ENCODE measurements around the gene SSTR3. TPM values are rescaled to one million over a fixed set of nuclear protein-coding genes. Genes with fewer than 3 reads are reported as not detected.

SSTR3 gene
- total RNA-seq, 1 donor from 2014 or later: 0.09 TPM

- Mint-ChIP-seq H3K27ac (ENCODE audit: unreplicated experiment) (no peak overlapping the region), H3K27me3 (ENCODE audit: low read depth) (peaks cover 60% of the 10 kb centered on the region), H3K36me3 (ENCODE audit: low read depth) (no peaks in the 10 kb centered on the region), H3K9me3 (no peaks in the 10 kb centered on the region), H3K4me3 (no peak overlapping the region), H3K4me1 (peaks cover 13% of the 10 kb centered on the region)
- DNase-seq (ENCODE audit: low read depth, low spot score): no peak
- no peak for TF ChIP-seq CTCF (conservative IDR thresholded peaks at IDR 0.05)
Measured at GRCh38 chr22:37258005-37258752, 45.9 kb upstream of the SSTR3 start.

- peaks cover 14% of the 10 kb centered on the region for H3K4me1 Mint-ChIP-seq
- H3K27ac Mint-ChIP-seq (ENCODE audit: unreplicated experiment): no peak overlapping the region
Measured at GRCh38 chr22:37256075-37256726, 43.9 kb upstream of the SSTR3 start.

GRCh38 chr22:37255558-37256006 lies 43.3 kb upstream of the SSTR3 start:
- no peak overlapping the region for H3K4me3 Mint-ChIP-seq
- no peak overlapping the region for H3K27ac Mint-ChIP-seq (ENCODE audit: unreplicated experiment)

More at GRCh38 chr22:37256075-37256726, 43.9 kb upstream of the SSTR3 start:
- Mint-ChIP-seq H3K36me3 (ENCODE audit: low read depth) (no peaks in the 10 kb centered on the region), H3K27me3 (ENCODE audit: low read depth) (peaks cover 60% of the 10 kb centered on the region), H3K9me3 (no peaks in the 10 kb centered on the region), H3K4me3 (no peak overlapping the region)
- DNase-seq (ENCODE audit: low read depth, low spot score): no peak
- TF ChIP-seq CTCF (conservative IDR thresholded peaks at IDR 0.05): no peak

GRCh38 chr22:37254867-37255233 lies 42.6 kb upstream of the SSTR3 start:
- no peak for TF ChIP-seq CTCF (conservative IDR thresholded peaks at IDR 0.05)
- Mint-ChIP-seq H3K27ac (ENCODE audit: unreplicated experiment) (no peak overlapping the region), H3K9me3 (no peaks in the 10 kb centered on the region), H3K27me3 (ENCODE audit: low read depth) (peaks cover 50% of the 10 kb centered on the region), H3K36me3 (ENCODE audit: low read depth) (no peaks in the 10 kb centered on the region), H3K4me3 (no peak overlapping the region), H3K4me1 (peaks cover 13% of the 10 kb centered on the region)
- no peak for DNase-seq (ENCODE audit: low read depth, low spot score)

More at GRCh38 chr22:37255558-37256006, 43.3 kb upstream of the SSTR3 start:
- Mint-ChIP-seq H3K4me1 (peaks cover 14% of the 10 kb centered on the region), H3K27me3 (ENCODE audit: low read depth) (peaks cover 55% of the 10 kb centered on the region), H3K36me3 (ENCODE audit: low read depth) (no peaks in the 10 kb centered on the region), H3K9me3 (no peaks in the 10 kb centered on the region)
- DNase-seq (ENCODE audit: low read depth, low spot score): no peak
- TF ChIP-seq CTCF (conservative IDR thresholded peaks at IDR 0.05): no peak

- TF ChIP-seq CTCF (conservative IDR thresholded peaks at IDR 0.05): no peak
- H3K27ac Mint-ChIP-seq (ENCODE audit: unreplicated experiment): no peak overlapping the region
- no peaks in the 10 kb centered on the region for H3K9me3 Mint-ChIP-seq
- peaks cover 45% of the 10 kb centered on the region for H3K27me3 Mint-ChIP-seq (ENCODE audit: low read depth)
- no peaks in the 10 kb centered on the region for H3K36me3 Mint-ChIP-seq (ENCODE audit: low read depth)
- peaks cover 8% of the 10 kb centered on the region for H3K4me1 Mint-ChIP-seq
- no peak overlapping the region for H3K4me3 Mint-ChIP-seq
- no peak for DNase-seq (ENCODE audit: low read depth, low spot score)
Measured at GRCh38 chr22:37254209-37254866, 42.1 kb upstream of the SSTR3 start.

Measured in neural crest cell (in vitro differentiated cells).